HG03442 (cell line): Measurements from ENCODE around the gene CNPY3.
"Not testable (repeated sequence)": the region's sequence is repeated elsewhere in the genome, so short reads cannot be mapped to it uniquely, and the experiment has no call there.

Experiments used
- ATAC-seq: cut with Tn5 transposase; IDR thresholded peaks from one replicate; pipeline ENCODE4 v1.9.1; 2021; ENCODE audit warnings: mild to moderate bottlenecking, moderate library complexity; ENCODE audit not compliant: unreplicated experiment

Gene CNPY3

GRCh38 chr6:42914546-42914945 lies 14.7 kb upstream of the CNPY3 start:
- no peak for ATAC-seq

GRCh38 chr6:42915732-42916131 lies 13.5 kb upstream of the CNPY3 start, which contains the start of gene PTCRA:
TSS of gene PTCRA (plus strand) at chr6:42916053. CDS start at chr6:42916070, 17 bp downstream.
- ATAC-seq = no peak

GRCh38 chr6:42916288-42916687 lies 13.0 kb upstream of the CNPY3 start:
- no peak for ATAC-seq

GRCh38 chr6:42921801-42922200 lies 7.5 kb upstream of the CNPY3 start:
- no peak for ATAC-seq

- ATAC-seq = no peak
Observed at GRCh38 chr6:42923666-42924065, 5.6 kb upstream of the CNPY3 start.

GRCh38 chr6:42925248-42925857 lies 3.9 kb upstream of the CNPY3 start:
- no peak for ATAC-seq

GRCh38 chr6:42929821-42930360 lies 611 bp downstream of the CNPY3 start:
- peak; percentile 49 for ATAC-seq

- ATAC-seq = no peak
Observed at GRCh38 chr6:42932412-42932811, 3.1 kb downstream of the CNPY3 start.

- ATAC-seq = no peak
Observed at GRCh38 chr6:42933205-42933604, 3.9 kb downstream of the CNPY3 start.

GRCh38 chr6:42935322-42935721 lies 6.0 kb downstream of the CNPY3 start:
- no peak for ATAC-seq

- ATAC-seq = no peak
Observed at GRCh38 chr6:42936398-42936797, 7.1 kb downstream of the CNPY3 start.

- ATAC-seq = no peak
Observed at GRCh38 chr6:42937548-42938427, 8.5 kb downstream of the CNPY3 start.

GRCh38 chr6:42938428-42938796 lies 9.1 kb downstream of the CNPY3 start:
- no peak for ATAC-seq

GRCh38 chr6:42938987-42939809 lies 9.9 kb downstream of the CNPY3 start:
- no peak for ATAC-seq

- no peak for ATAC-seq
Observed at GRCh38 chr6:42939810-42940167, 10.5 kb downstream of the CNPY3 start.

GRCh38 chr6:42940493-42941045 lies 11.3 kb downstream of the CNPY3 start:
- no peak for ATAC-seq

GRCh38 chr6:42941356-42941755 lies 12.1 kb downstream of the CNPY3 start:
- ATAC-seq = not testable (repeated sequence)

GRCh38 chr6:42942444-42942843 lies 13.2 kb downstream of the CNPY3 start:
- ATAC-seq = no peak

GRCh38 chr6:42947950-42948349 lies 18.7 kb downstream of the CNPY3 start:
- ATAC-seq = no peak

- ATAC-seq = no peak
Observed at GRCh38 chr6:42952389-42952788, 23.1 kb downstream of the CNPY3 start.

GRCh38 chr6:42954405-42954804 lies 25.1 kb downstream of the CNPY3 start:
- ATAC-seq = not testable (repeated sequence)
